H1 (cell line): ENCODE measurements around the gene C9orf152. TPM values are rescaled to one million over a fixed set of nuclear protein-coding genes. Genes with fewer than 3 reads are reported as not detected.

ENCODE experiments used
- CTCF ChIA-PET: fragments of 300-600 bp; sonication (Branson Sonifier 250); formaldehyde crosslinking; loops from one replicate; lab custom pipeline; 2021; ENCODE audit not compliant: partially characterized antibody; lab: Charles Lee
- POLR2A ChIA-PET: fragments of 300-600 bp; sonication (Branson Sonifier 250); formaldehyde crosslinking; loops from one replicate; lab custom pipeline; 2021; ENCODE audit warnings: inconsistent platforms; ENCODE audit not compliant: partially characterized antibody; lab: Charles Lee
- DNase-seq, 2 experiments: peaks; one replicate each; pipeline versions ENCODE4 v3.0.0 to v3.0.0-alpha.2; 2010 to 2022; ENCODE audit warnings: low spot score in 2 of 2, low read depth in 1 of 2, mixed read lengths in 1 of 2
- FAIRE-seq: peaks from 2 replicates; lab custom pipeline; 2011; peaks lifted over from hg19 to GRCh38; lab: Jason Lieb, UNC
- H2AFZ ChIP-seq: 2 replicates; pipeline ENCODE4 v1.8.1; 2012; ENCODE audit warnings: low read length, inconsistent platforms
- H2AK5ac ChIP-seq: 2 replicates; pipeline ENCODE4 v1.6.1; 2013; ENCODE audit warnings: low read depth, low read length
- H2BK120ac ChIP-seq: replicated peaks from 2 replicates; pipeline ENCODE3; 2013; ENCODE audit warnings: low read depth, low read length, inconsistent platforms
- H2BK12ac ChIP-seq: 2 replicates; pipeline ENCODE4 v1.6.1; 2013; ENCODE audit warnings: low read depth, low read length
- H2BK15ac ChIP-seq: 2 replicates; pipeline ENCODE4 v1.6.1; 2013; ENCODE audit warnings: low read length
- H2BK20ac ChIP-seq: 2 replicates; pipeline ENCODE4 v1.6.1; 2013; ENCODE audit warnings: low read length
- H2BK5ac ChIP-seq: 2 replicates; pipeline ENCODE4 v1.6.1; 2013; ENCODE audit warnings: low read depth, low read length
- H3K14ac ChIP-seq: 2 replicates; pipeline ENCODE4 v1.6.1; 2013; ENCODE audit warnings: inconsistent platforms; ENCODE audit not compliant: insufficient read length
- H3K18ac ChIP-seq: 2 replicates; pipeline ENCODE4 v1.6.1; 2013; ENCODE audit warnings: low read length; ENCODE audit errors: extremely low read depth
- H3K23ac ChIP-seq: 2 replicates; pipeline ENCODE4 v1.6.1; 2013; ENCODE audit warnings: inconsistent platforms; ENCODE audit not compliant: insufficient read length
- H3K23me2 ChIP-seq: 2 replicates; pipeline ENCODE4 v1.6.1; 2013; ENCODE audit warnings: low read depth, low read length
- H3K27ac ChIP-seq: 2 replicates; pipeline ENCODE4 v1.6.1; 2011; ENCODE audit warnings: low read depth, low read length, inconsistent platforms
- H3K27me3 ChIP-seq, 4 experiments: replicated peaks in 1 of 4; 1 replicate in 1 of 4; 2 replicates in 3 of 4; pipeline versions ENCODE4 v1.6.1 to v1.8.1; 2011 to 2013; ENCODE audit warnings: low read length in 3 of 4, mild to moderate bottlenecking in 3 of 4, inconsistent platforms in 2 of 4, mixed read lengths in 2 of 4, moderate library complexity in 1 of 4; ENCODE audit not compliant: control insufficient read depth in 3 of 4, insufficient read depth in 3 of 4; ENCODE audit errors: extremely low read depth in 1 of 4
- H3K36me3 ChIP-seq, 4 experiments: 2 replicates each; pipeline versions ENCODE4 v1.6.1 to v1.8.1; 2011 to 2013; ENCODE audit warnings: mild to moderate bottlenecking in 4 of 4, low read length in 3 of 4, moderate library complexity in 2 of 4, control low read depth in 1 of 4, inconsistent platforms in 1 of 4; ENCODE audit not compliant: insufficient read depth in 4 of 4, control insufficient read depth in 2 of 4
- H3K4ac ChIP-seq: replicated peaks from 2 replicates; pipeline ENCODE3; 2013; ENCODE audit warnings: low read length, low read depth, mixed read lengths, inconsistent platforms; ENCODE audit not compliant: insufficient read length
- H3K4me1 ChIP-seq, 4 experiments: replicated peaks in 1 of 4; 1 replicate in 1 of 4; 2 replicates in 3 of 4; pipeline versions ENCODE4 v1.6.1 to v1.8.1; 2011 to 2013; ENCODE audit warnings: low read length in 3 of 4, inconsistent platforms in 2 of 4, mixed read lengths in 1 of 4; ENCODE audit not compliant: insufficient read depth in 4 of 4, control insufficient read depth in 3 of 4
- H3K4me2 ChIP-seq, 2 experiments: 2 replicates each; pipeline versions ENCODE4 v1.6.1 to v1.8.1; 2011 to 2013; ENCODE audit warnings: low read depth in 2 of 2, low read length in 2 of 2, control low read depth in 1 of 2, inconsistent platforms in 1 of 2, mild to moderate bottlenecking in 1 of 2; ENCODE audit not compliant: insufficient read depth in 1 of 2
- H3K4me3 ChIP-seq, 4 experiments: fragments of 200-600, 300-600 bp in 1 of 4; sonication (generic), shearing (Covaris generic), sonication (Bioruptor Twin) in 1 of 4; 2 replicates each; pipeline versions ENCODE4 v1.5.1 to v1.8.1; 2011 to 2016; ENCODE audit warnings: low read length in 4 of 4, low read depth in 3 of 4, control low read depth in 2 of 4, inconsistent platforms in 2 of 4, mild to moderate bottlenecking in 2 of 4, mixed read lengths in 1 of 4, moderate library complexity in 1 of 4; ENCODE audit not compliant: insufficient read depth in 2 of 4; ENCODE audit errors: extremely low read depth in 1 of 4
- H3K56ac ChIP-seq: replicated peaks from 2 replicates; pipeline ENCODE3; 2013; ENCODE audit warnings: low read depth, mild to moderate bottlenecking, mixed read lengths, low read length, inconsistent platforms; ENCODE audit not compliant: insufficient read length
- H3K79me1 ChIP-seq: 2 replicates; pipeline ENCODE4 v1.6.1; 2013; ENCODE audit warnings: low read depth, low read length, control low read depth
- H3K79me2 ChIP-seq, 2 experiments: 2 replicates each; pipeline versions ENCODE4 v1.6.1 to v1.8.1; 2012 to 2013; ENCODE audit warnings: low read length in 2 of 2, mild to moderate bottlenecking in 2 of 2, inconsistent platforms in 1 of 2; ENCODE audit not compliant: insufficient read depth in 2 of 2, control insufficient read depth in 1 of 2
- H3K9ac ChIP-seq, 4 experiments: replicated peaks in 1 of 4; 1 replicate in 1 of 4; 2 replicates in 3 of 4; pipeline versions ENCODE4 v1.6.1 to v1.8.1; 2011 to 2013; ENCODE audit warnings: low read depth in 3 of 4, low read length in 3 of 4, control low read depth in 2 of 4, mild to moderate bottlenecking in 2 of 4, moderate library complexity in 2 of 4, inconsistent platforms in 1 of 4; ENCODE audit errors: extremely low read depth in 1 of 4
- H3K9me3 ChIP-seq, 2 experiments: 2 replicates each; pipeline versions ENCODE4 v1.6.1 to v1.8.1; 2012 to 2013; ENCODE audit warnings: mild to moderate bottlenecking in 2 of 2, moderate library complexity in 2 of 2, control low read depth in 1 of 2, inconsistent platforms in 1 of 2, low read depth in 1 of 2, low read length in 1 of 2, mixed read lengths in 1 of 2; ENCODE audit not compliant: insufficient read depth in 2 of 2
- H4K20me1 ChIP-seq, 2 experiments: replicated peaks in 1 of 2; 2 replicates each; pipeline versions ENCODE3 to v1.8.1; 2011 to 2013; ENCODE audit warnings: inconsistent platforms in 2 of 2, low read length in 2 of 2, mild to moderate bottlenecking in 1 of 2; ENCODE audit not compliant: insufficient read depth in 2 of 2, control insufficient read depth in 1 of 2
- H4K5ac ChIP-seq: 2 replicates; pipeline ENCODE4 v1.6.1; 2013; ENCODE audit warnings: low read length, low read depth, mixed read lengths, inconsistent platforms; ENCODE audit not compliant: insufficient read length
- H4K8ac ChIP-seq: 2 replicates; pipeline ENCODE4 v1.8.0; 2013; ENCODE audit warnings: mild to moderate bottlenecking, moderate library complexity, low read length, inconsistent platforms; ENCODE audit not compliant: insufficient read depth; ENCODE audit errors: extremely low read depth
- H4K91ac ChIP-seq: replicated peaks from 2 replicates; pipeline ENCODE3; 2013; ENCODE audit warnings: low read length, mixed read lengths, inconsistent platforms; ENCODE audit not compliant: insufficient read length
- BACH1 ChIP-seq: IDR thresholded peaks from 2 replicates; pipeline ENCODE4 v1.6.1; 2012; ENCODE audit warnings: low read length, improper control_type of control experiment
- BCL11A ChIP-seq, 2 experiments: IDR thresholded peaks; one replicate each; pipeline ENCODE4 v1.6.1; 2011; ENCODE audit warnings: low read depth in 2 of 2, low read length in 2 of 2, mild to moderate bottlenecking in 2 of 2
- CBX5 ChIP-seq: fragments of 300-800, 300-1000 bp; sonication (generic); IDR thresholded peaks from 2 replicates; pipeline ENCODE4 v1.7.1; 2016; ENCODE audit warnings: antibody characterized with exemption, low read length, low read depth
- CEBPB ChIP-seq: IDR thresholded peaks from 2 replicates; pipeline ENCODE4 v1.6.1; 2012; ENCODE audit warnings: low read depth, low read length
- EP300 ChIP-seq, 2 experiments: IDR thresholded peaks; 1 replicate in 1 of 2; 2 replicates in 1 of 2; pipeline ENCODE4 v1.6.1; 2011 to 2012; ENCODE audit warnings: low read depth in 2 of 2, low read length in 2 of 2, mild to moderate bottlenecking in 2 of 2, borderline replicate concordance in 1 of 2, inconsistent platforms in 1 of 2, moderate library complexity in 1 of 2
- EZH2 ChIP-seq: fragments of 200-600 bp; sonication (generic); IDR thresholded peaks from 2 replicates; pipeline ENCODE4 v1.7.1; 2012; ENCODE audit warnings: low read depth, mild to moderate bottlenecking, moderate library complexity, low read length, inconsistent platforms; ENCODE audit not compliant: severe bottlenecking
- GTF2F1 ChIP-seq: IDR thresholded peaks from 2 replicates; pipeline ENCODE4 v1.6.1; 2012; ENCODE audit warnings: low read depth, low read length, improper control_type of control experiment, borderline replicate concordance
- MAFK ChIP-seq: IDR thresholded peaks from 2 replicates; pipeline ENCODE4 v1.6.1; 2012; ENCODE audit warnings: low read depth, mild to moderate bottlenecking, improper control_type of control experiment, low read length
- POLR2AphosphoS5 ChIP-seq: IDR thresholded peaks from 2 replicates; pipeline ENCODE4 v1.6.1; 2011; ENCODE audit warnings: low read depth, low read length
- RAD21 ChIP-seq, 2 experiments: IDR thresholded peaks in 1 of 2; conservative IDR thresholded peaks in 1 of 2; 2 replicates each; pipeline ENCODE4 v1.6.1; 2011; ENCODE audit warnings: low read depth in 2 of 2, low read length in 2 of 2, improper control_type of control experiment in 1 of 2, inconsistent platforms in 1 of 2, mild to moderate bottlenecking in 1 of 2, moderate library complexity in 1 of 2
- SP4 ChIP-seq: IDR thresholded peaks from 2 replicates; pipeline ENCODE4 v1.6.1; 2012; ENCODE audit warnings: low read length, inconsistent platforms
- SRF ChIP-seq: IDR thresholded peaks from 2 replicates; pipeline ENCODE4 v1.6.1; 2011; ENCODE audit warnings: mild to moderate bottlenecking, low read depth, low read length, moderate library complexity
- SUZ12 ChIP-seq: fragments of 200-600 bp; sonication (generic); IDR thresholded peaks from 2 replicates; pipeline ENCODE4 v1.6.1; 2012; ENCODE audit warnings: mild to moderate bottlenecking, inconsistent platforms, low read length, moderate library complexity, mixed read lengths
- TCF12 ChIP-seq: IDR thresholded peaks from 2 replicates; pipeline ENCODE4 v1.6.1; 2011; ENCODE audit warnings: low read depth, mild to moderate bottlenecking, low read length
- TEAD4 ChIP-seq: IDR thresholded peaks from 2 replicates; pipeline ENCODE4 v1.6.1; 2012; ENCODE audit warnings: low read depth, low read length, inconsistent platforms, mixed read lengths
- WGBS, 2 experiments: shearing (Covaris generic) in 1 of 2; methylation state at CpG; one replicate each; pipeline versions ENCODE4 v1.1.6 to v1.1.7; 2013 to 2015; ENCODE audit warnings: low lambda C conversion rate in 2 of 2, mixed read lengths in 2 of 2, inconsistent platforms in 1 of 2, low coverage in 1 of 2, missing lambda C conversion rate in 1 of 2; ENCODE audit not compliant: insufficient replicate concordance in 2 of 2, insufficient coverage in 1 of 2, insufficient read length in 1 of 2; ENCODE audit errors: extremely low coverage in 1 of 2, missing lambda C conversion rate in 1 of 2; 5-methylcytosine and 5-hydroxymethylcytosine counted together
- polyA plus RNA-seq, 7 experiments: library from polyadenylated mRNA; depleted of rRNA in 3 of 7; stranded (reverse) in 5 of 7; unstranded in 2 of 7; fragments of >200 nt in 5 of 7; fragments of 200-250 nt in 2 of 7; gene quantifications; 1 replicate in 5 of 7; 2 replicates in 1 of 7; 4 replicates in 1 of 7; pipeline versions ENCODE4 v1.2.1 to v1.2.3, GENCODE V29; 2011 to 2013; ENCODE audit warnings: missing spikeins in 2 of 7, mixed read lengths in 2 of 7
- total RNA-seq: library from RNA; stranded (reverse); fragmentation: NEBNext Ultra II Directional; extraction: Animal tissue kit (Norgen Biotek cat#: 25700); gene quantifications from 2 replicates; pipeline ENCODE4 v1.2.1, GENCODE V29; 2021

The C9orf152 gene
- total and polyA plus RNA-seq, 2 of the 8 experiments (the other 6 are each of a cell fraction or from before 2014, with no cell fraction given) = not detected

DNA sequence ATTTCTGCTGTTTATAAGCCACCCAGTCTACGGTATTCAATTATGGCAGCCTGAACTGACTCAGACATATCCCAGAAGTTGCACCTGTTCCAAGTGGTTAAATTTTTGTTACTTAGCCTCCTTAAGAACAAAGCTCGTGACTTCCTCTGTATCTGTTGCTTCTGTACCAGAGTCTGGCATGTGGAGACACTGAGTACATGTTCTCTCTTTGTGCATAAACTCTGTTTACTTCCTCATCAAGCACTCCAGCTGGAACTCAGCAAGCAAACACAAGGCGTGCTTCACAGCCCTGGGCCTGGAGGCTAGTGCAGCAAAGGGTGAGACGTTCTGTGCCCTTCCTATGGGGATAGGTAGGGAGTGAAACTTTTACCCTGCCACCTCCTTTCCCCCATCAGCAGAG, 19.0 kb downstream of the C9orf152 start:
- ChIA-PET POLR2A (no interaction called here), CTCF (interaction anchor here (0.9 to 9.1 kb wide), 4 partner anchors 9 to 152 kb away, joined by 3 to 166 read pairs (median 6); no protein-coding TSS in a partner anchor)
- H3K18ac ChIP-seq = no peak overlapping the region
- no peak overlapping the region for H2BK5ac ChIP-seq
- H3K27ac ChIP-seq = no peak overlapping the region
- no peaks in the 10 kb centered on the region for H3K23me2 ChIP-seq
- WGBS, 2 experiments = 95% methylated on average over 4 of the region's 4 CpGs; no CpG with 5 or more reads in 1 of the 2 experiments
- no peak overlapping the region for H2BK15ac ChIP-seq
- no peak overlapping the region for H3K4me2 ChIP-seq
- H3K4me3 ChIP-seq = no peak overlapping the region
- no peak overlapping the region for H2BK20ac ChIP-seq
- no peaks in the 10 kb centered on the region for H3K79me1 ChIP-seq
- no peak overlapping the region for H3K14ac ChIP-seq
- H3K9ac ChIP-seq = no peak overlapping the region
- H4K5ac ChIP-seq = no peak overlapping the region
- H3K36me3 ChIP-seq = no peaks in the 10 kb centered on the region
- no peak overlapping the region for H3K4ac ChIP-seq
- H3K9me3 ChIP-seq = no peaks in the 10 kb centered on the region
- H4K8ac ChIP-seq = no peak overlapping the region
- H4K20me1 ChIP-seq = no peaks in the 10 kb centered on the region
- no peak overlapping the region for H2BK12ac ChIP-seq
- H3K27me3 ChIP-seq = no peaks in the 10 kb centered on the region
- no peaks in the 10 kb centered on the region for H3K4me1 ChIP-seq
- H3K23ac ChIP-seq = no peak overlapping the region
- no peak overlapping the region for H2AFZ ChIP-seq
- H2AK5ac ChIP-seq = no peak overlapping the region
- no peak overlapping the region for H3K56ac ChIP-seq
- no peaks in the 10 kb centered on the region for H3K79me2 ChIP-seq
- DNase-seq (no peak), FAIRE-seq (no peak)
- H2BK120ac ChIP-seq = no peak overlapping the region
- H4K91ac ChIP-seq = no peak overlapping the region
- TF ChIP-seq GTF2F1 = no peak
- no peak for TF ChIP-seq EP300 (IDR thresholded peaks at IDR 0.05; ENCODE audit: borderline replicate concordance in 1 of 2, low read depth in 2 of 2, low read length in 2 of 2)
- no peak for TF ChIP-seq SP4
- TF ChIP-seq RAD21 (IDR thresholded peaks at IDR 0.05 in 1 of 2, conservative IDR thresholded peaks at IDR 0.05 in 1 of 2; ENCODE audit: low read depth in 2 of 2, low read length in 2 of 2) = no peak
- TF ChIP-seq BCL11A (IDR thresholded peaks at IDR 0.05; ENCODE audit: low read depth in 2 of 2, low read length in 2 of 2) = no peak
- no peak for TF ChIP-seq CBX5
- TF ChIP-seq SRF = no peak
- TF ChIP-seq TEAD4 = no peak
- no peak for TF ChIP-seq MAFK
- TF ChIP-seq POLR2AphosphoS5 = no peak
- no peak for TF ChIP-seq SUZ12
- TF ChIP-seq TCF12 = no peak
- no peak for TF ChIP-seq BACH1
- TF ChIP-seq CEBPB = no peak
- TF ChIP-seq EZH2 = no peak
